ENCODE data around the gene RPIA.
A peak's percentile ranks its signal among the peaks of the same experiment; 100 is the strongest.

RPIA gene

GRCh38 chr2:88669482-88670214, 21.8 kb upstream of the RPIA start:
- TF ChIP-seq CTCF (IDR thresholded peaks at IDR 0.05; ENCODE audit: low read depth, low read length), result peak; percentile 72
- DNase-seq (ENCODE audit: extremely low read depth, low read depth), result no peak

- DNase-seq (ENCODE audit: extremely low read depth, low read depth), result no peak
- TF ChIP-seq CTCF (IDR thresholded peaks at IDR 0.05; ENCODE audit: low read depth, low read length), result peak; percentile 82
Observed at GRCh38 chr2:88671786-88672427, 19.6 kb upstream of the RPIA start.

GRCh38 chr2:88673363-88673762, 18.1 kb upstream of the RPIA start:
- no peak for TF ChIP-seq CTCF (IDR thresholded peaks at IDR 0.05; ENCODE audit: low read depth, low read length)

GRCh38 chr2:88680266-88680902, 11.1 kb upstream of the RPIA start:
- no peak for DNase-seq (ENCODE audit: extremely low read depth, low read depth)
- TF ChIP-seq CTCF (IDR thresholded peaks at IDR 0.05; ENCODE audit: low read depth, low read length), result no peak

More at GRCh38 chr2:88673363-88673762, 18.1 kb upstream of the RPIA start:
- no peak for DNase-seq (ENCODE audit: extremely low read depth, low read depth)

GRCh38 chr2:88680916-88681315, 10.6 kb upstream of the RPIA start:
- no peak for DNase-seq (ENCODE audit: extremely low read depth, low read depth)
- TF ChIP-seq CTCF (IDR thresholded peaks at IDR 0.05; ENCODE audit: low read depth, low read length), result no peak

GRCh38 chr2:88683160-88684021, 8.1 kb upstream of the RPIA start:
- no peak for DNase-seq (ENCODE audit: extremely low read depth, low read depth)
- TF ChIP-seq CTCF (IDR thresholded peaks at IDR 0.05; ENCODE audit: low read depth, low read length), result no peak
